Measurements from ENCODE around the gene RNF217. TPM values are rescaled to one million over a fixed set of nuclear protein-coding genes. Genes with fewer than 3 reads are reported as not detected.

RNF217 gene
- total and polyA plus RNA-seq, 10 of the 15 experiments (the other 5 are each of a cell fraction or from before 2014, with no cell fraction given): under 0.01 to 11.7 (median 0.04) TPM; not detected in 3

DNA sequence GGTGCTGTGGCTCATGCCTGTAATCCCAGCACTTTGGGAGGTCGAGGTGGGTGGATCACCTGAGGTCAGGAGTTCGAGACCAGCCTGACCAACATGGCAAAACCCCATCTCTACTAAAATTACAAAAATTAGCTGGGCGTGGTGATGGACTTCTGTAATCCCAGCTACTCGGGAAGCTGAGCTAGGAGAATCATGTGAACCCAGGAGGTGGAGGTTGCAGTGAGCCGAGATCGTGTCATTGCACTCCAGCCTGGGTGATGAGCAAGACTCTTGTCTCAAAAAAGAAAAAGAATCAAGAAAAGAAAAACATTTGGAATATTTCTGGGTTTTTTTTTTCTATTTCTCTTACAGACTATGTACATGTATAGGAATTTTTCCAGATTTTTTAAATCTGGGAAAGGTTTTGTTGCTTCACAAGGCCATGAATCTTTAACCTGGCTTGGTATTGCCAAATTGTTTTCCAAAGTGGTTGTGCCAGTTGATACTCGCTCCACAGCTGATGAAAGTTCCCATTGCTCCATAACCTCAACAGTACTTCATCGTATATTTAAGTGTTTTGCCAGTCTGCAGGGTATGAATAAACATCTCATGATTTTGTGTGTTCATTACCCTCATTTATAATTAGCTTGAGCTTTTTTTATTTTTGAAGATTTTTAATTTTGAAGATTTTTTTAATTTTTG is 33.5 kb downstream of the RNF217 start:
- no peaks in the 10 kb centered on the region for H3K9me3 ChIP-seq (replicated peaks; ENCODE audit: control insufficient read depth, insufficient read depth, low read length)
- SMC1A ChIA-PET (ENCODE audit: uncharacterized antibody, unreplicated experiment): no interaction called here
- H2AFZ ChIP-seq (ENCODE audit: control insufficient read depth, low read depth, low read length): no peak overlapping the region
- intact Hi-C loops (cut with micrococcal nuclease; ENCODE audit: unreplicated experiment) (no loop called here), in situ Hi-C loops (cut with MboI) (no loop called here)
- H3K4me1 ChIP-seq (ENCODE audit: control insufficient read depth, insufficient read depth, low read length): no peaks in the 10 kb centered on the region
- CTCF ChIA-PET: interaction anchor here (0.7 to 1.0 kb wide), 2 partner anchors 12 to 51 kb away, joined by 3 read pairs; no protein-coding TSS in a partner anchor
- BruUV-seq (replicated peaks): no TSS peak
- H3K4me2 ChIP-seq (ENCODE audit: control insufficient read depth, insufficient read depth): no peak overlapping the region
- H3K27me3 ChIP-seq (replicated peaks in 1 of 2; ENCODE audit: control insufficient read depth in 2 of 2, insufficient read depth in 2 of 2, low read length in 1 of 2): no peaks in the 10 kb centered on the region
- RAD21 ChIA-PET (ENCODE audit: unreplicated experiment): no interaction called here
- POLR2A ChIA-PET: interaction anchor here (0.6 kb wide), 1 partner anchor 110 kb away, joined by 4 read pairs; no protein-coding TSS in a partner anchor
- no peaks in the 10 kb centered on the region for H4K20me1 ChIP-seq (ENCODE audit: control insufficient read depth, insufficient read depth)
- H3K36me3 ChIP-seq (ENCODE audit: control insufficient read depth in 2 of 2, insufficient read depth in 2 of 2, low read length in 1 of 2): no peaks in the 10 kb centered on the region
- FAIRE-seq: no peak
- H3K4me3 ChIP-seq: no peak overlapping the region
- 23% methylated on average over 8 of the region's 8 CpGs for WGBS (ENCODE audit: insufficient coverage, insufficient replicate concordance, low lambda C conversion rate, missing lambda C conversion rate)
- no peak for ATAC-seq
- no peak overlapping the region for H3K27ac ChIP-seq (ENCODE audit: control insufficient read depth, insufficient read depth)
- H3K9ac ChIP-seq (ENCODE audit: control insufficient read depth, insufficient read depth, low read length): no peak overlapping the region
- no peak for DNase-seq (ENCODE audit: low read depth, low spot score)
- TF ChIP-seq SP1 (IDR thresholded peaks at IDR 0.05; ENCODE audit: low read depth, low read length): no peak
- TF ChIP-seq NFYB (IDR thresholded peaks at IDR 0.05; ENCODE audit: insufficient read depth, low read depth, low read length): no peak
- no peak for TF ChIP-seq HSF1 (IDR thresholded peaks at IDR 0.05; ENCODE audit: low read depth, low read length)
- TF ChIP-seq EZH2 (IDR thresholded peaks at IDR 0.05; ENCODE audit: borderline replicate concordance, control insufficient read depth, low read depth, low read length): no peak
- no peak for TF ChIP-seq IKZF1 (conservative IDR thresholded peaks at IDR 0.05)
- no peak for TF ChIP-seq RUNX3 (IDR thresholded peaks at IDR 0.05; ENCODE audit: low read length)
- TF ChIP-seq DPF2 (IDR thresholded peaks at IDR 0.05): no peak
- no peak for TF ChIP-seq SREBF2 (IDR thresholded peaks at IDR 0.05; ENCODE audit: low read length)
- no peak for TF ChIP-seq EGR1 (IDR thresholded peaks at IDR 0.05; ENCODE audit: borderline replicate concordance in 1 of 2, low read depth in 2 of 2, low read length in 2 of 2)
- TF ChIP-seq, protein P1, sequence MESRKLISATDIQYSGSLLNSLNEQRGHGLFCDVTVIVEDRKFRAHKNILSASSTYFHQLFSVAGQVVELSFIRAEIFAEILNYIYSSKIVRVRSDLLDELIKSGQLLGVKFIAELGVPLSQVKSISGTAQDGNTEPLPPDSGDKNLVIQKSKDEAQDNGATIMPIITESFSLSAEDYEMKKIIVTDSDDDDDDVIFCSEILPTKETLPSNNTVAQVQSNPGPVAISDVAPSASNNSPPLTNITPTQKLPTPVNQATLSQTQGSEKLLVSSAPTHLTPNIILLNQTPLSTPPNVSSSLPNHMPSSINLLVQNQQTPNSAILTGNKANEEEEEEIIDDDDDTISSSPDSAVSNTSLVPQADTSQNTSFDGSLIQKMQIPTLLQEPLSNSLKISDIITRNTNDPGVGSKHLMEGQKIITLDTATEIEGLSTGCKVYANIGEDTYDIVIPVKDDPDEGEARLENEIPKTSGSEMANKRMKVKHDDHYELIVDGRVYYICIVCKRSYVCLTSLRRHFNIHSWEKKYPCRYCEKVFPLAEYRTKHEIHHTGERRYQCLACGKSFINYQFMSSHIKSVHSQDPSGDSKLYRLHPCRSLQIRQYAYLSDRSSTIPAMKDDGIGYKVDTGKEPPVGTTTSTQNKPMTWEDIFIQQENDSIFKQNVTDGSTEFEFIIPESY (IDR thresholded peaks at IDR 0.05): no peak
- no peak for TF ChIP-seq FOXK2 (IDR thresholded peaks at IDR 0.05)
- no peak for TF ChIP-seq BCLAF1 (IDR thresholded peaks at IDR 0.05)
- no peak for TF ChIP-seq RFX5 (IDR thresholded peaks at IDR 0.05; ENCODE audit: low read depth, low read length)
- TF ChIP-seq RAD21 (IDR thresholded peaks at IDR 0.05; ENCODE audit: insufficient read depth, low read depth, low read length): no peak
- no peak for TF ChIP-seq ZNF622 (IDR thresholded peaks at IDR 0.05)
- H3K79me2 ChIP-seq (ENCODE audit: control insufficient read depth, insufficient read depth, low read length): no peaks in the 10 kb centered on the region
